HepG2 (cell line): ENCODE results near the gene ZCCHC10. TPM values are rescaled to one million over a fixed set of nuclear protein-coding genes. Genes with fewer than 3 reads are reported as not detected.
A peak's percentile ranks its signal among the peaks of the same experiment; 100 is the strongest.

ENCODE experiments used
- BCL6 ChIP-seq: IDR thresholded peaks from 2 replicates; pipeline ENCODE4 v1.6.1; 2016; ENCODE audit warnings: missing genetic modification reagents, missing compliant biosample characterization
- EED ChIP-seq: sonication (generic); formaldehyde crosslinking; IDR thresholded peaks from 2 replicates; pipeline ENCODE4 v1.5.0; 2020; ENCODE audit warnings: mild to moderate bottlenecking, missing genetic modification reagents
- EP300 ChIP-seq, 3 experiments: sonication (generic) in 1 of 3; formaldehyde crosslinking in 1 of 3; IDR thresholded peaks; 2 replicates each; pipeline versions ENCODE4 v1.5.1 to v1.6.1; 2011 to 2020; ENCODE audit warnings: low read depth in 2 of 3, low read length in 2 of 3, borderline replicate concordance in 1 of 3, improper control_type of control experiment in 1 of 3, mild to moderate bottlenecking in 1 of 3, missing genetic modification reagents in 1 of 3, moderate library complexity in 1 of 3
- HNF1A ChIP-seq, 2 experiments: sonication (generic) in 1 of 2; formaldehyde crosslinking in 1 of 2; IDR thresholded peaks; 2 replicates each; pipeline versions ENCODE4 v1.4.0 to v1.6.1; 2016 to 2020; ENCODE audit warnings: borderline replicate concordance in 1 of 2, low read depth in 1 of 2, mild to moderate bottlenecking in 1 of 2, missing genetic modification reagents in 1 of 2
- MNT ChIP-seq: fragments of 450-650 bp; IDR thresholded peaks from 2 replicates; pipeline ENCODE4 v1.6.1; 2016
- MYPOP ChIP-seq: sonication (generic); formaldehyde crosslinking; IDR thresholded peaks from 2 replicates; pipeline ENCODE4 v1.8.1; 2023; ENCODE audit warnings: mild to moderate bottlenecking, moderate library complexity, missing genetic modification reagents
- ONECUT2 ChIP-seq: sonication (generic); formaldehyde crosslinking; IDR thresholded peaks from 2 replicates; pipeline ENCODE4 v1.4.0; 2020; ENCODE audit warnings: missing genetic modification reagents
- SOX13 ChIP-seq, 3 experiments: fragments of 450-650 bp in 1 of 3; sonication (generic) in 1 of 3; formaldehyde crosslinking in 1 of 3; IDR thresholded peaks in 2 of 3; conservative IDR thresholded peaks in 1 of 3; 2 replicates each; pipeline versions ENCODE4 v1.5.0 to v1.6.1; 2016 to 2020; ENCODE audit warnings: antibody characterized with exemption in 1 of 3, mild to moderate bottlenecking in 1 of 3, missing compliant biosample characterization in 1 of 3, missing genetic modification reagents in 1 of 3, moderate library complexity in 1 of 3
- SOX6 ChIP-seq, 2 experiments: fragments of 450-650 bp in 1 of 2; sonication (generic) in 1 of 2; formaldehyde crosslinking in 1 of 2; IDR thresholded peaks; 2 replicates each; pipeline versions ENCODE4 v1.4.0 to v1.6.1; 2017 to 2020; ENCODE audit warnings: antibody characterized with exemption in 1 of 2, mild to moderate bottlenecking in 1 of 2, missing genetic modification reagents in 1 of 2
- TARDBP ChIP-seq: sonication (generic); formaldehyde crosslinking; IDR thresholded peaks from 2 replicates; pipeline ENCODE4 v1.8.0; 2022; ENCODE audit warnings: mild to moderate bottlenecking, missing genetic modification reagents
- TEAD3 ChIP-seq: optimal IDR thresholded peaks from 2 replicates; pipeline ENCODE3; 2016; ENCODE audit warnings: borderline replicate concordance
- TFDP1 ChIP-seq: IDR thresholded peaks from 2 replicates; pipeline ENCODE4 v1.6.1; 2016; ENCODE audit warnings: missing compliant biosample characterization, missing genetic modification reagents, borderline replicate concordance
- YY1 ChIP-seq: IDR thresholded peaks from 2 replicates; pipeline ENCODE4 v1.6.1; 2011; ENCODE audit warnings: low read length, low read depth, moderate library complexity, mild to moderate bottlenecking; ENCODE audit not compliant: insufficient read depth, insufficient replicate concordance
- ZNF580 ChIP-seq: IDR thresholded peaks from 2 replicates; pipeline ENCODE4 v1.6.1; 2016; ENCODE audit warnings: low read depth, borderline replicate concordance
- ZNF740 ChIP-seq: sonication (generic); formaldehyde crosslinking; IDR thresholded peaks from 2 replicates; pipeline ENCODE4 v1.4.0; 2020; ENCODE audit warnings: missing genetic modification reagents
- polyA plus RNA-seq, 8 experiments: library from polyadenylated mRNA; depleted of rRNA in 3 of 8; stranded (reverse) in 7 of 8; unstranded in 1 of 8; fragments of >200 nt; fragmentation: Illumina TruSeq in 4 of 8; extraction: Trizol in 4 of 8; gene quantifications; 2 replicates each; pipeline versions ENCODE4 v1.2.1 to v1.2.3, GENCODE V29; 2011 to 2016; ENCODE audit warnings: low read depth in 4 of 8, missing spikeins in 1 of 8, mixed read lengths in 1 of 8; ENCODE audit not compliant: insufficient read depth in 1 of 8
- total RNA-seq, 5 experiments: library from RNA; depleted of rRNA; stranded (reverse); fragments of >200 nt; fragmentation: Illumina TruSeq; extraction: Trizol; gene quantifications; 2 replicates each; pipeline ENCODE4 v1.2.3, GENCODE V29; 2016; ENCODE audit warnings: low read depth in 1 of 5

ZCCHC10 gene
- total and polyA plus RNA-seq, 2 of the 13 experiments (the other 11 are each of a cell fraction or from before 2014, with no cell fraction given), result 40.7 to 48.2 TPM

DNA sequence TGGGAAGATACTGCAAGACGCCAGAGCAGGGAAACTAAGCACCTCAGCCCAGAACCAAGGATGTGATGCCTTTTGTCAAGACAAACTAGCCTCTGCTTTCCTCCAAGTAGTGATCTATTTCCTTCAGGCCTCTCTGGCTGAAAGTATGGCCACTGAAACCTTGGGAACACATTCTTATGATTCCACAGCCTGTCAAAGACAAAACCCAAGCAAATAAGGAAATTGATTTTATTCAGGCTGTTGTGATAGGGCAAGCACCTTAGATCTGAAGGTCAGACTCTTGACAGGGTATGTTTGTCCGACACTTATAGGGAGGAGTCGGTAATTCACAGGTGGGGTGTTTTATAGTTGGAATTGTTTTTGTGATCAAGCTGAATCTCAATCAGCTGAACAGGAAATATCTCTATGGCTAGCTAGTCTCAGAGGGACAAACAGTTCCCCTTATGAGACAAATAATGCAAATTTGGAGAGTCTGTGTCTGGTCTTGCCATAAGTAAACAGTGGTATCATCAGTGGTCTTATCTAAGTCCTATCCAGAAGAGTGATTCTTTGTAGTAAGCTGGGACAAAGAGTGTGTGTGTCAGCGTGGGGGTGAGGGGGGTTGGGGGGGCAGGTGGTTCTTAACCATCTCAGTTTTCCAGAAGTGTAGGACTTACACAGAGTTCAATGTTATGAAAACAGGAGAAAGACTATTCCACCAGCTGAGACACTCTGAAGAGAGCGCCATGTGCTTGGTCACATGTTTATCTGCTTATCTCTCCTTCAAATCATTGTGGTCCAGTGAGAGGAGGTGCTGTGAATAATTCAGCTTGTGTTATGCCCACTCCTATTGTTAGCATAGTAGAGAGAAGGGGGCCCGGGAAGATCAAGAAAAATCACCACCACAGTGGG lies 6.7 kb upstream of the ZCCHC10 start (continued):
- TF ChIP-seq ZNF580 (CRISPR knock-in tag) (no peak), TFDP1 (CRISPR knock-in tag) (peak; percentile 47; the same call in 1 of the 2 replicates), EED (CRISPR knock-in tag) (no peak), MYPOP (CRISPR knock-in tag) (no peak), SOX13 (IDR thresholded peaks at IDR 0.05) (no peak), SOX13 (CRISPR knock-in tag; conservative IDR thresholded peaks at IDR 0.05 in 1 of 2, IDR thresholded peaks at IDR 0.05 in 1 of 2) (peak in 1 of 2 experiments; percentile 81; a peak in 2 of 4 replicates), EP300 (IDR thresholded peaks at IDR 0.05; ENCODE audit: low read depth in 2 of 2, low read length in 2 of 2) (peak in 1 of 2 experiments; percentile 18; a peak in 1 of 4 replicates), EP300 (CRISPR knock-in tag; IDR thresholded peaks at IDR 0.05; ENCODE audit: borderline replicate concordance) (no peak), YY1 (no peak), BCL6 (CRISPR knock-in tag) (0 out of 2 replicates have a peak, but pooled peaks have one; percentile 20), SOX6 (IDR thresholded peaks at IDR 0.05) (no peak), SOX6 (CRISPR knock-in tag; IDR thresholded peaks at IDR 0.05) (peak; percentile 57), ZNF740 (0 out of 2 replicates have a peak, but pooled peaks have one; percentile 73), MNT (peak; percentile 57), TARDBP (CRISPR knock-in tag) (0 out of 2 replicates have a peak, but pooled peaks have one; percentile 15), HNF1A (IDR thresholded peaks at IDR 0.05; ENCODE audit: low read depth) (no peak), HNF1A (CRISPR knock-in tag; IDR thresholded peaks at IDR 0.05; ENCODE audit: borderline replicate concordance) (peak; percentile 49; the same call in 1 of the 2 replicates), ONECUT2 (CRISPR knock-in tag) (peak; percentile 86), TEAD3 (CRISPR knock-in tag) (peak; percentile 58)
